GM18526 (cell line): Measurements from ENCODE around the gene IRAK1BP1.

Experiments
- POLR2A ChIP-seq: IDR thresholded peaks from 3 replicates; pipeline ENCODE4 v1.6.1; 2011; ENCODE audit not compliant: insufficient read length; ENCODE audit errors: extremely low read depth

Gene IRAK1BP1

GRCh38 chr6:78867370-78868040, at the start of gene IRAK1BP1:
TSS of gene IRAK1BP1 (plus strand) at chr6:78867551. CDS start at chr6:78867577, 26 bp downstream.
- peak; percentile 65 for TF ChIP-seq POLR2A

GRCh38 chr6:78824045-78824444, 43.3 kb upstream of the IRAK1BP1 start:
- TF ChIP-seq POLR2A, result no peak

- no peak for TF ChIP-seq POLR2A
These were observed 37.9 kb upstream of the IRAK1BP1 start for GRCh38 chr6:78829407-78829806.

DNA sequence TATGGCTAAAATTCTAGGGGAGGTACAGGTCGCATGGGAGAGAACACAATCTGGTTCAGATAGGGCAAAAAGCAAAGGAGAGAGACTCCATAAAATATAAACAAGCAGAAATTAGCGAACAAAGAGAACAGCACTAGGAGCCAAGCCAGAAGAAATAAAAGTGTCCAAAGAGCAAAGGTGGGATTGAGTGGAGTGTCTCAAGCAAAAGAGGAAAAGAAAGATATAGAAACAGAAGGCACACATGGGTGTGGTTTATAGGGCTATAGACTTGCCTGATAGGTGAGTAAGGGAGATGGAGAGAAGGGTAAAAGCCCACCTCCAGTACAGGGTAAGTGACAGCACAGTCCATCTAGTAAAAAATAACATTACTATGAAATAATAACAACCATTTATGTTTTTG, 36.5 kb upstream of the IRAK1BP1 start:
- TF ChIP-seq POLR2A, result no peak

GRCh38 chr6:78831492-78831891, 35.9 kb upstream of the IRAK1BP1 start:
- no peak for TF ChIP-seq POLR2A

DNA sequence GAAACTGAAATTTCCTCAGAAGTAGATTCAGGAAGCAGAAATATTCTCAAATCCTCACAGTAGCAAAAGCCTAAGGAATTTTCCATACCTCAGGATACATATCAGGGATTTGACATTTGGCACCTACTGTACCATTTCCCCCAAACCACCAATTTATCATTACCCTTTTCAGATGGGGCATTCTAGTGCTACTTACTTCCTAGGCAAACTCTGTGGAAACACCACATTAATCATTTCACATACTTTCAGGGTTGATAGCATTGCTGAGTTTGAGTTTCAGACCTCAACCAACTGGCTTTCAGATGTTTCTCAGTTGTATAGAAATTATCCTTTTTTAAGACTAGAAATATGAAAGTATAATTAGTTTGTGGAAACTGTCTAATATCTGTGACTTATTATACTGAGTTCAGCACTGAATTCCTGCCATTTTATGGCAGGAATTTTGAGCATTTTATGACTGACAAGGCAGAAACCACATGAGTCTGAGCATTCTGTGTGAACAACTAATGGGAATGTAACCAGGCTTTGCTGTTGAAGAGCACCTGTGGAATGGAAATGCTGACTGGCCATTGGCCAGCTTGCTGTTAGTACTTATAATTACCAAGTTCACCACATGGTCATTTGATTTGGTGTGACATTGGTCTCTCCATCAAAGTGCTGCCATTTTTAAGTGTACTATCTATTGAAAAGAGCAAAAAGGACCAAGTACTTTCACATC, 35.1 kb upstream of the IRAK1BP1 start:
- no peak for TF ChIP-seq POLR2A

DNA sequence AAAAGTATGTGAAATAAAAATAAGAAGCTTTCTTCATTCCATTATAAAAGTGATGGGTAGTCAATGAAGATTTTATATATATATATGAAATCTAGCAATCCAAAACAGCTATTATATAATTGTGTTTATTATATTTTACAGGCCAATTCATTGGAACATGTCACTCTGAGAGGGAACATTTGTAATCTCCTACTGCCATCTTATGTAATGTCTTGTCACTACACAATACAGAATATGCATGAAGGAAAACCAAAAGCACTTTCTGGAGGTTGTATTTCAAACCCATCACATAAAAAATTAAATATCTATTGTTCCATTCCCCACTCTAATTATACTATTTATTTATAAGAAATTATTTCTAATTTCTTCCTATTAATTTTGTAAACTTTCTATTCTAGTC, 31.5 kb upstream of the IRAK1BP1 start:
- TF ChIP-seq POLR2A, result no peak

- no peak for TF ChIP-seq POLR2A
These were observed 30.8 kb upstream of the IRAK1BP1 start for GRCh38 chr6:78836598-78836997.

DNA sequence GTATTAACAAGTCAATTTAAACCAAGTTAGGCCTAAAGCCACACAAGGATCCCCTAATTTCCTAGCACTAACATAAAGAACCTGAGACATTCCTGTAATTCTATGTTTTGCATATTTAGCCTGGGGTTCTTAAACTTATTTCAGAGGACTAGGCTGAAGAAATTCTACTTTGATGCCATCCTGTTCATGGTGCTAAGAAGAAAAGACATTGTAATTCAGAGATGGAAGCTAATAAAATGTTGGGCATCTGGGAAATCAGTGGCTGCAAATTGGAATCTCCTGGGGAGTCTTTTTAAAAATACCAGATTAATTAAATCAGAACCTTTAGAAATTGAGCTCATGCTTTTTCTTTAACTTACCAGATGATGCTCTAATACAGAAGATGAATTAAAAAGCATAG, 26.2 kb upstream of the IRAK1BP1 start:
- no peak for TF ChIP-seq POLR2A

DNA sequence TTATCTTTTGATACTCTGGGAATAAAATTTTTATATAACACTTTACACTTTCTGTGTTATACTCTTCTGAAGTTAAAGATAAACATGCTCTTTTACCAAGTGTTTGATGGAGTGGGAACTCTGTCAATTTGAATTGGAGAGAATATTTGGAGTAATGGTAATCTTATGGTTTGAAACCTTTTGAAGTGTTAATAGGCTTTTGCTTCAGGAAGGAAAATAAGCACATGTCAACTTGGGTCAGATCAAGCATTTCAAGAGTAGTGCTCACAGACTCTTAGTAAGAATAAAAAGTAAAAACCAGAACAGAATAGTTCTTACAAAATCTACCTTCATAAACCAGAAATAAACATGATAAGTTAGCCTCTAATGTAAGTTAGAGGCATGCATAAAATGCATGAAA, 24.4 kb upstream of the IRAK1BP1 start:
- no peak for TF ChIP-seq POLR2A

- no peak for TF ChIP-seq POLR2A
These were observed 22.5 kb upstream of the IRAK1BP1 start for GRCh38 chr6:78844899-78845298.

DNA sequence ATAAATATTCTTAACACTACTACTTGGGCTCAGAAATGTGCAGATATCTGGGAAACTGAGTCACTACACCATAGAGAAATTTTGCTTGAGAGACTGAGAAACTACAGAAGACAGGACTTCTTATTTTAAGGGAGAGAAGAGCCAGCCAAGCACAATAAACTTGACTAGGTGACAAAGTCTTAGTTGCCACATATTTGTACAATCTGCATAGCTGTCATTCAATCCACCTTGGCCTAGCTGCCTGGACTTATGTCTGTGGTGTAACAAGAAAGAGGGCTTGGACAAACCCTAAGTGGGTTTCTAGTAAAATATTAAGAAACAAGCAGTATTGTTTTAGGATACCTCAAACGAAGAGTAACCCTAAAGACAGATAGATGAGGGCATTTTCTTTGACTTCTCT, 21.8 kb upstream of the IRAK1BP1 start:
- TF ChIP-seq POLR2A, result no peak

GRCh38 chr6:78850621-78851020, 16.7 kb upstream of the IRAK1BP1 start:
- no peak for TF ChIP-seq POLR2A

DNA sequence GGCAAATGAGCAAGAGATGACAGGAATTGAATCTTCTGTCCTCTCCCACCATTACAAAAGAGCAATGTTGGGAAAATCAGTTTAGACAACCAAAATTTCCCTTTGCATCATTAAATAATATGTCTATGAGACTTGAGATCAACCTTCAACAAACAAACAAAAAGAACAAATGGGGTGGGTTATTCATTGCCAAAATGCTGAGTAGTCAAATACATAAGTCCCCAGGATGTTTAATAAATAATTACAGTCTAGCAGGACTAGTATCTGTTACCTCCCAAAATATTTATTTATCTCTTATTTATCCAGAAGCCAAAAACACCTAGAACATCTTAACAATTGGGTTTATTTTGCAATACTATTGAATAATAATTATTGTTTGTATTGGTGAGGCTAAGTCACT, 16.2 kb upstream of the IRAK1BP1 start:
- no peak for TF ChIP-seq POLR2A

GRCh38 chr6:78854546-78854945, 12.8 kb upstream of the IRAK1BP1 start:
- no peak for TF ChIP-seq POLR2A

GRCh38 chr6:78861509-78861908, 5.8 kb upstream of the IRAK1BP1 start:
- no peak for TF ChIP-seq POLR2A

- no peak for TF ChIP-seq POLR2A
These were observed 3.8 kb upstream of the IRAK1BP1 start for GRCh38 chr6:78863576-78863975.
